Uterus (tissue), 4 donors: ENCODE results near the gene PCYOX1L. TPM values are rescaled to one million over a fixed set of nuclear protein-coding genes. Genes with fewer than 3 reads are reported as not detected.

Experiments
- DNase-seq, 2 donors: peaks; one replicate each; pipeline ENCODE4 v3.0.0-alpha.2; 2019 to 2020
- H3K27ac ChIP-seq, 2 donors: fragments of 200-600 bp; sonication (generic); 1 replicate in 1 of 2; 2 replicates in 1 of 2; pipeline ENCODE4 v1.5.1; 2016 to 2018
- H3K27me3 ChIP-seq, 2 donors: fragments of 200-600 bp; sonication (generic); one replicate each; pipeline ENCODE4 v1.5.1; 2018 to 2019; ENCODE audit warnings: control low read depth in 1 of 2
- H3K36me3 ChIP-seq, 2 donors: fragments of 200-600 bp; sonication (generic); one replicate each; pipeline ENCODE4 v1.5.1; 2019; ENCODE audit warnings: control low read depth in 1 of 2
- H3K4me1 ChIP-seq, 2 donors: fragments of 200-600 bp; sonication (generic); one replicate each; pipeline ENCODE4 v1.5.1; 2018 to 2019; ENCODE audit warnings: control low read depth in 1 of 2
- H3K4me3 ChIP-seq, 2 donors: fragments of 200-600 bp; sonication (generic); 1 replicate in 1 of 2; 2 replicates in 1 of 2; pipeline ENCODE4 v1.5.1; 2018 to 2019; ENCODE audit warnings: mild to moderate bottlenecking in 1 of 2
- H3K9me3 ChIP-seq, 2 donors: fragments of 200-600 bp; sonication (generic); one replicate each; pipeline ENCODE4 v1.5.1; 2019; ENCODE audit warnings: control low read depth in 1 of 2
- CTCF ChIP-seq, 4 experiments: fragments of 200-600 bp in 2 of 4; fragments of 450-650 bp in 2 of 4; sonication (generic) in 2 of 4; IDR thresholded peaks; one replicate each; pipeline ENCODE4 v1.5.1; 2016 to 2019; ENCODE audit warnings: antibody characterized with exemption in 4 of 4, mild to moderate bottlenecking in 2 of 4, moderate library complexity in 1 of 4
- POLR2A ChIP-seq, 2 donors: fragments of 450-650 bp; IDR thresholded peaks; one replicate each; pipeline ENCODE4 v1.6.1; 2016; ENCODE audit warnings: antibody characterized with exemption in 2 of 2, mild to moderate bottlenecking in 1 of 2, moderate library complexity in 1 of 2
- intact Hi-C: fragments of 100-400 bp; cut with DNase I; formaldehyde crosslinking; loops from one replicate; pipeline ENCODE4 v1.15.1; 2023; ENCODE audit warnings: low total_unique reads
- total RNA-seq, 4 donors: library from RNA; depleted of rRNA in 3 of 4; stranded (reverse); fragments of >200 nt in 3 of 4; gene quantifications; one replicate each; pipeline versions ENCODE4 v1.1.0 to v1.2.4, GENCODE V29; 2014 to 2023
- donor health status: DM: yes; HTN: yes; CAD: no.

The PCYOX1L gene
- total RNA-seq, 4 donors from 2014 or later: 0.59 to 8.6 (median 5.9) TPM

- Histone ChIP-seq H3K9me3 (no peaks in the 10 kb centered on the region), H3K36me3 (no peaks in the 10 kb centered on the region), H3K4me1 (peaks cover 7 to 22% of the 10 kb centered on the region in 2 donors), H3K27ac (peak overlapping the region; percentile 93 to 95), H3K4me3 (peak overlapping the region; percentile 9 to 22), H3K27me3 (no peaks in the 10 kb centered on the region)
- DNase-seq: peak in 1 of 2 donors; percentile 45
- TF ChIP-seq POLR2A (IDR thresholded peaks at IDR 0.05): no peak
- no peak for TF ChIP-seq CTCF (IDR thresholded peaks at IDR 0.05)
- intact Hi-C loops: loop anchor here (5.0 kb wide), 2 partner anchors 36 to 51 kb away; no protein-coding TSS in a partner anchor
Observed at GRCh38 chr5:149381261-149381985, 23.6 kb downstream of the PCYOX1L start.

GRCh38 chr5:149381986-149382338 is 24.1 kb downstream of the PCYOX1L start:
- Histone ChIP-seq H3K27ac (peak overlapping the region; percentile 93 to 95), H3K9me3 (no peaks in the 10 kb centered on the region), H3K4me3 (peak overlapping the region; percentile 9 to 22), H3K4me1 (peaks cover 12 to 27% of the 10 kb centered on the region in 2 donors), H3K36me3 (no peaks in the 10 kb centered on the region), H3K27me3 (no peaks in the 10 kb centered on the region)
- TF ChIP-seq CTCF (IDR thresholded peaks at IDR 0.05) (peak; percentile 91 to 96 (median 96)), POLR2A (IDR thresholded peaks at IDR 0.05) (no peak)
- peak; percentile 89 for DNase-seq
- intact Hi-C loops: loop anchor here (5.0 kb wide), 2 partner anchors 35 to 50 kb away; no protein-coding TSS in a partner anchor

- Histone ChIP-seq H3K4me3 (peak overlapping the region in 1 of 2 donors; percentile 22), H3K27ac (peak overlapping the region; percentile 93 to 95), H3K4me1 (peaks cover 12 to 30% of the 10 kb centered on the region in 2 donors), H3K9me3 (no peaks in the 10 kb centered on the region), H3K27me3 (no peaks in the 10 kb centered on the region), H3K36me3 (no peaks in the 10 kb centered on the region)
- DNase-seq: peak; percentile 39 to 55
- intact Hi-C loops: loop anchor here (5.0 kb wide), 2 partner anchors 35 to 50 kb away; no protein-coding TSS in a partner anchor
- no peak for TF ChIP-seq POLR2A (IDR thresholded peaks at IDR 0.05)
- TF ChIP-seq CTCF (IDR thresholded peaks at IDR 0.05): no peak
Observed at GRCh38 chr5:149382517-149383220, 24.8 kb downstream of the PCYOX1L start.

DNA sequence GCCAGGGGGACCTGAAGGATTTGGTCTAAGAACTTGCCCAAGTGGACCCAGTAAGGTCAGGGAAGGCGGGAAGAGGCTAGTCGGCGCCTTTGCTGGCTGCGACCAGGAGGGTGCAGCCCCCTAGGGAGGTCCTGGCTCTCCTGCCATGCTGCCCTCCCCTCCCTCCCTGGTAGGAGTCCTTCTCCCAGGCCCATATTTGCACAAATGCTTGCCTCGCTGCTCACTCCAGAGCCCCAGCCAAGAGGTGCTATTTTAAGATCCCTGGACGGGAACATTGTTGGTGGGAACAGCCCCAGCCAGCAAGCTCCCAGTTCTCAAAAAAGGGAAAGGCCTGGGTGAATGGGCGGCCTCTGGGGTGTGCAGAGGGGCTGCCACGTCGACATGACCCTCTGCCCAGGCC is 25.6 kb downstream of the PCYOX1L start:
- peak; percentile 31 to 36 for TF ChIP-seq POLR2A (IDR thresholded peaks at IDR 0.05)
- no peak for TF ChIP-seq CTCF (IDR thresholded peaks at IDR 0.05)
- H3K4me1 ChIP-seq: peaks cover 13 to 31% of the 10 kb centered on the region in 2 donors
- H3K4me3 ChIP-seq: no peak overlapping the region
- H3K9me3 ChIP-seq: no peaks in the 10 kb centered on the region
- intact Hi-C loops: loop anchor here (5.0 kb wide), 2 partner anchors 34 to 49 kb away; no protein-coding TSS in a partner anchor
- H3K27ac ChIP-seq: peak overlapping the region; percentile 93 to 95
- H3K27me3 ChIP-seq: no peaks in the 10 kb centered on the region
- peak; percentile 82 to 89 for DNase-seq
- no peaks in the 10 kb centered on the region for H3K36me3 ChIP-seq

- H3K9me3 ChIP-seq: no peaks in the 10 kb centered on the region
- H3K36me3 ChIP-seq: no peaks in the 10 kb centered on the region
- H3K4me1 ChIP-seq: peaks cover 27 to 42% of the 10 kb centered on the region in 2 donors
- intact Hi-C loops: no loop called here
- TF ChIP-seq CTCF (IDR thresholded peaks at IDR 0.05) (no peak), POLR2A (IDR thresholded peaks at IDR 0.05) (no peak)
- H3K27ac ChIP-seq: peak overlapping the region; percentile 93 to 95
- peak; percentile 42 to 47 for DNase-seq
- H3K4me3 ChIP-seq: no peak overlapping the region
- H3K27me3 ChIP-seq: no peaks in the 10 kb centered on the region
Observed at GRCh38 chr5:149386166-149386565, 28.3 kb downstream of the PCYOX1L start.
